Measurements from ENCODE around the gene ANKRD23. TPM values are rescaled to one million over a fixed set of nuclear protein-coding genes. Genes with fewer than 3 reads are reported as not detected.

Gene ANKRD23
- total and polyA plus RNA-seq, 2 experiments from 2014 or later, result 1.8 to 4.4 TPM

- no peaks in the 10 kb centered on the region for H3K9me3 ChIP-seq (ENCODE audit: low read depth)
- no peak overlapping the region for H3K4me3 ChIP-seq
- no peaks in the 10 kb centered on the region for H3K36me3 ChIP-seq (replicated peaks; ENCODE audit: insufficient read depth, low read depth)
- peaks cover 4% of the 10 kb centered on the region for H3K4me1 ChIP-seq (ENCODE audit: insufficient read depth)
- H3K9me2 ChIP-seq (replicated peaks; ENCODE audit: insufficient read depth), result no peaks in the 10 kb centered on the region
- no peaks in the 10 kb centered on the region for H4K20me1 ChIP-seq (ENCODE audit: insufficient read depth, poor library complexity, severe bottlenecking)
- WGBS (ENCODE audit: low lambda C conversion rate, missing lambda C conversion rate), result 57% methylated on average over 15 of the region's 15 CpGs
- no peak overlapping the region for H2AFZ ChIP-seq
- DNase-seq (ENCODE audit: low spot score), result peak; percentile 84
- TF ChIP-seq EZH2phosphoT487 (IDR thresholded peaks at IDR 0.05; ENCODE audit: low read depth, severe bottlenecking, unreplicated experiment) (no peak), CTCF (IDR thresholded peaks at IDR 0.05; ENCODE audit: poor library complexity) (peak; percentile 83)
- peak overlapping the region; percentile 41 for H3K27ac ChIP-seq
- H3K4me2 ChIP-seq, result no peak overlapping the region
- H3K27me3 ChIP-seq, result no peaks in the 10 kb centered on the region
- no peaks in the 10 kb centered on the region for H3K79me2 ChIP-seq
These were observed 42.6 kb downstream of the ANKRD23 start for GRCh38 chr2:96801005-96801785.

GRCh38 chr2:96800061-96801004 lies 43.5 kb downstream of the ANKRD23 start:
- H3K9me3 ChIP-seq (ENCODE audit: low read depth), result no peaks in the 10 kb centered on the region
- 88% methylated on average over 27 of the region's 27 CpGs for WGBS (ENCODE audit: low lambda C conversion rate, missing lambda C conversion rate)
- H3K4me1 ChIP-seq (ENCODE audit: insufficient read depth), result peaks cover 4% of the 10 kb centered on the region
- no peak for DNase-seq (ENCODE audit: low spot score)
- H3K79me2 ChIP-seq, result no peaks in the 10 kb centered on the region
- no peaks in the 10 kb centered on the region for H4K20me1 ChIP-seq (ENCODE audit: insufficient read depth, poor library complexity, severe bottlenecking)
- H3K36me3 ChIP-seq (replicated peaks; ENCODE audit: insufficient read depth, low read depth), result no peaks in the 10 kb centered on the region
- H3K4me2 ChIP-seq, result no peak overlapping the region
- no peak overlapping the region for H2AFZ ChIP-seq
- no peaks in the 10 kb centered on the region for H3K9me2 ChIP-seq (replicated peaks; ENCODE audit: insufficient read depth)
- H3K4me3 ChIP-seq, result no peak overlapping the region
- no peaks in the 10 kb centered on the region for H3K27me3 ChIP-seq
- no peak overlapping the region for H3K27ac ChIP-seq
- TF ChIP-seq CTCF (IDR thresholded peaks at IDR 0.05; ENCODE audit: poor library complexity) (no peak), EZH2 (IDR thresholded peaks at IDR 0.05; ENCODE audit: borderline replicate concordance) (no peak), EZH2phosphoT487 (IDR thresholded peaks at IDR 0.05; ENCODE audit: low read depth, severe bottlenecking, unreplicated experiment) (no peak)

- WGBS (ENCODE audit: low lambda C conversion rate, missing lambda C conversion rate), result 98% methylated on average over 8 of the region's 8 CpGs
- H3K36me3 ChIP-seq (replicated peaks; ENCODE audit: insufficient read depth, low read depth), result no peaks in the 10 kb centered on the region
These were observed 44.2 kb downstream of the ANKRD23 start for GRCh38 chr2:96799623-96799935.

More at GRCh38 chr2:96799623-96799935, 44.2 kb downstream of the ANKRD23 start:
- Histone ChIP-seq H3K9me2 (replicated peaks; ENCODE audit: insufficient read depth) (no peaks in the 10 kb centered on the region), H3K9me3 (ENCODE audit: low read depth) (no peaks in the 10 kb centered on the region), H3K4me1 (ENCODE audit: insufficient read depth) (peaks cover 4% of the 10 kb centered on the region), H3K27ac (no peak overlapping the region), H3K79me2 (no peaks in the 10 kb centered on the region), H3K27me3 (no peaks in the 10 kb centered on the region), H3K4me3 (no peak overlapping the region), H3K4me2 (no peak overlapping the region), H2AFZ (no peak overlapping the region), H4K20me1 (ENCODE audit: insufficient read depth, poor library complexity, severe bottlenecking) (no peaks in the 10 kb centered on the region)
- TF ChIP-seq EZH2phosphoT487 (IDR thresholded peaks at IDR 0.05; ENCODE audit: low read depth, severe bottlenecking, unreplicated experiment), result no peak
- TF ChIP-seq CTCF (IDR thresholded peaks at IDR 0.05; ENCODE audit: poor library complexity), result no peak
- no peak for TF ChIP-seq EZH2 (IDR thresholded peaks at IDR 0.05; ENCODE audit: borderline replicate concordance)
- no peak for DNase-seq (ENCODE audit: low spot score)

Data from hepatocyte (in vitro differentiated cells).